Measurements from ENCODE around the gene CCL27.

Gene CCL27

DNA sequence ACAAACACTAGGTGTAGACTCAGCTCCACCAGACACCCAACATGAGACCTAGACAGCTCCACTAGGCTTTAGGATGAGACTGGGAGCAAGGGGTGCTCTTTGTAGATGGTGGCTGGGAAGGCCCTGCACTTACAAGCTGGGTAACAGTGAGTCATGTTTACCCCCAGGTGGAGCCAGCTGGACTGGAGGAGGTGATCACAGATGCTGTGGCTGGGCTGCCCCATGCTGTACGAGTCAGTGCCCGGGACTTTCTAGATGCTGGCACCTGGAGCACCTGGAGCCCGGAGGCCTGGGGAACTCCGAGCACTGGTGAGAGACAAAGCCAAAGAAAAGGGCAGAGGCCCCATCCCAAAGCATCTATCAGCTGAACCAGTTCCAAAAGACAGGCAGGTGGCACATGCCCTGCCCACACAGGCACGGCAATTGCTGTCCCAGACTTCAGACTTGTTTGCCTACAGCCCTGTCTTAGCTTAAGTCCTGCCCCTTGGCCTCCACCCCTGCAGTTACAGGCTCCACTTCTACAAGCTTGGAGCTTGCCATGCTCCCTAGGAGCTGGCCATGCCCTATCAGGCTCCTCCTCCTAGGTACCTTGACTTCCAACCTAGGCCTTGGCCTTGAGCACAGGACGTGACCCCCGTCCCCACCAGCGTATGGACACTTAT lies 2.7 kb downstream of the CCL27 start:
- H3K27me3 ChIP-seq (ENCODE audit: control insufficient read depth in 1 of 2, insufficient read depth in 2 of 2, low read length in 2 of 2) = no peaks in the 10 kb centered on the region
- H3K4me1 ChIP-seq (ENCODE audit: control insufficient read depth, insufficient read depth, low read length) = peaks cover 24% of the 10 kb centered on the region
- H3K27ac ChIP-seq (ENCODE audit: low read length) = no peak overlapping the region
- H3K4me3 ChIP-seq (ENCODE audit: low read length in 2 of 2) = no peak overlapping the region
- no peak overlapping the region for H3K9ac ChIP-seq (ENCODE audit: low read length in 2 of 2)
- H3K36me3 ChIP-seq (ENCODE audit: control insufficient read depth in 2 of 2, insufficient read depth in 2 of 2, low read length in 2 of 2) = peaks cover 9 to 17% of the 10 kb centered on the region in 2 donors
- no peaks in the 10 kb centered on the region for H3K9me3 ChIP-seq (ENCODE audit: control insufficient read depth in 2 of 2, low read length in 2 of 2)

DNA sequence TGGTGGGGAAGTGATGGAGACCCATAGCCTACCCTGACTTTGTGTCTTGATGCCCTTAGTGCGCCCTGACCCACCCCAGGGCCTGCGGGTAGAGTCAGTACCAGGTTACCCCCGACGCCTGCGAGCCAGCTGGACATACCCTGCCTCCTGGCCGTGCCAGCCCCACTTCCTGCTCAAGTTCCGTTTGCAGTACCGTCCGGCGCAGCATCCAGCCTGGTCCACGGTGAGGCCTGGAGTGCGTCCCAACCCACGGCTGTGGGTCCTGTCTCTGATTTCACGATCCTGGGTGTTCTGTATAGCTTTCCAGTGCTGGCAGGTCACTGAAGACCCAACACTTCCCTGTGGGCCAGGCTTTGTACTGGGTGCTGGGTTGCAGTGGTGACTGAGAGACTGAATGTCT lies 4.0 kb downstream of the CCL27 start:
- Histone ChIP-seq H3K9me3 (ENCODE audit: control insufficient read depth in 2 of 2, low read length in 2 of 2) (no peaks in the 10 kb centered on the region), H3K4me3 (ENCODE audit: low read length in 2 of 2) (no peak overlapping the region), H3K36me3 (ENCODE audit: control insufficient read depth in 2 of 2, insufficient read depth in 2 of 2, low read length in 2 of 2) (peaks cover 9 to 17% of the 10 kb centered on the region in 2 donors), H3K4me1 (ENCODE audit: control insufficient read depth, insufficient read depth, low read length) (peaks cover 28% of the 10 kb centered on the region), H3K27me3 (ENCODE audit: control insufficient read depth in 1 of 2, insufficient read depth in 2 of 2, low read length in 2 of 2) (no peaks in the 10 kb centered on the region), H3K9ac (ENCODE audit: low read length in 2 of 2) (no peak overlapping the region), H3K27ac (ENCODE audit: low read length) (no peak overlapping the region)

DNA sequence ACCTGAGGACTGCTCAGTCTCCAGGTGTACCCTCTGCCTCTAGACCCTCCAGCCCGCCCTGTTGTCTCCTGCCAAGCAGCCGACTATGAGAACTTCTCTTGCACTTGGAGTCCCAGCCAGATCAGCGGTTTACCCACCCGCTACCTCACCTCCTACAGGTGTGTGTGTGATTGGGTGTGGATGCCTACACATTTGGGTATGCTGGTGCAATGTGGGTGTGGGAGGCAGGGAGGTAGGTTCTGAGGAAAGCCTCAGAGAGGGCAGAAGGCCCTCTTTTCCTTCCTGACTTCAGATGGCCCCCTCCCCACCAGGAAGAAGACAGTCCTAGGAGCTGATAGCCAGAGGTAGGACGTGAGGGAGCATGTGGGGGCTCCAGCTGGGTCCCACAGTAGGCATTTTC lies 5.5 kb downstream of the CCL27 start:
- Histone ChIP-seq H3K9ac (ENCODE audit: low read length in 2 of 2) (no peak overlapping the region), H3K4me1 (ENCODE audit: control insufficient read depth, insufficient read depth, low read length) (peaks cover 38% of the 10 kb centered on the region), H3K36me3 (ENCODE audit: control insufficient read depth in 2 of 2, insufficient read depth in 2 of 2, low read length in 2 of 2) (peaks cover 9 to 17% of the 10 kb centered on the region in 2 donors), H3K27ac (ENCODE audit: low read length) (no peak overlapping the region), H3K9me3 (ENCODE audit: control insufficient read depth in 2 of 2, low read length in 2 of 2) (no peaks in the 10 kb centered on the region), H3K27me3 (ENCODE audit: control insufficient read depth in 1 of 2, insufficient read depth in 2 of 2, low read length in 2 of 2) (no peaks in the 10 kb centered on the region), H3K4me3 (ENCODE audit: low read length in 2 of 2) (no peak overlapping the region)

DNA sequence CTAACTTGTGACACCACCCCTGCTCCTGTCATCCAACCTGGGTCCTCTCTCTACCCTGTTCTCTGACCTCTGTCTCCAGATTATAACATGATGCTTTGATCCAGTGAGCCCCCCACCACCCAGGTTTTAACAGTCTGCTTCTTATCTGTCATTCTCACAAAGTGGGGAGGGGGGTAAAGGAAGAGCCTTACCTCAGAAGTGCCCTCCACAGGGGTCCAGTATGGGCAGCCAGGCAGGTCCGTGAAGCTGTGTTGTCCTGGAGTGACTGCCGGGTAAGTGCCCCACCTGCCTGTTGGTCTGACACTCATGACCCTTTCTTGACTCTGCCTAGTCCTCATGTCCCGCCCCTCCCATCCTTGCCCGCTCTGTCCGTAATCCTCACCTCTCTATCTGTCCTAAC lies 7.1 kb downstream of the CCL27 start:
- Histone ChIP-seq H3K4me1 (ENCODE audit: control insufficient read depth, insufficient read depth, low read length) (peaks cover 54% of the 10 kb centered on the region), H3K9me3 (ENCODE audit: control insufficient read depth in 2 of 2, low read length in 2 of 2) (no peaks in the 10 kb centered on the region), H3K36me3 (ENCODE audit: control insufficient read depth in 2 of 2, insufficient read depth in 2 of 2, low read length in 2 of 2) (peaks cover 4 to 6% of the 10 kb centered on the region in 2 donors), H3K4me3 (ENCODE audit: low read length in 2 of 2) (peak overlapping the region in 1 of 2 donors; percentile 52), H3K27me3 (ENCODE audit: control insufficient read depth in 1 of 2, insufficient read depth in 2 of 2, low read length in 2 of 2) (no peaks in the 10 kb centered on the region), H3K27ac (ENCODE audit: low read length) (peak overlapping the region; percentile 93), H3K9ac (ENCODE audit: low read length in 2 of 2) (no peak overlapping the region)

DNA sequence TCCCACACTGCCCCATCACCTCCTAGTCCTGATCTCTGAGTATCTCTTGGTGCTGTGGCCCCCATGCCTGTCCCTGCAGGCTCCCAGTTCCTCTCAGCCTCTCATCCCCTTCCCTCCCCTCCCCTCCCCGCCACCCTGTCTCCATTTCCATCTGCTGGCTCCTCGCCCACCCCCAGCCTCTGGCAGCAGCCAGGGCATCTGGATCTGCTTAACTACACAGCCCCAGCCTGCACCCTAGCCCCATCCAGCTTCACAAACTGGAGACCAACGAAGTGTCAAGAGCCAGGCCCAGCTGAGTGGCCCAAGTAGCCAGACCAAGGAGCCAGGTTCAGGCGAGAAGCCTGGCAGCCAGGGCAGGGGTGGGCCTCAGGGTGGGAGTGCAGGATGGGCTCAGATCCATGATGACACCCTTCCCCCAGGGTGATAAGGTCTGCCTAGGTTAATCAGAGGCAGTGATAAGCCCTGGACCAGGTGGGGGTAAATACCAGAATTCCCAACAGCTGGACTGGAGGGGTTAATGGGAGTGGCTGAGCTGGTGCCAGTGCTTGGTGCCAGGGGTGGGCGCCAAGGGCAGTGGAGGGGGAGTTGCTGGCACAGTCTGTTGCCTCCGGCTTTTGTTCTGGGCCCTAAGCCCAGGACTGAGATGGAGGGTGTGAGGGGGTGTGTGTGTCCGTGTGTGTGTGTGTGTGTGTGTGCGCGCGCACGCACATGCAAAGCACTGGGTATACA lies 8.0 kb downstream of the CCL27 start:
- Histone ChIP-seq H3K4me3 (ENCODE audit: low read length in 2 of 2) (peak overlapping the region; percentile 47 to 63), H3K36me3 (ENCODE audit: control insufficient read depth in 2 of 2, insufficient read depth in 2 of 2, low read length in 2 of 2) (peaks cover 3 to 8% of the 10 kb centered on the region in 2 donors), H3K27me3 (ENCODE audit: control insufficient read depth in 1 of 2, insufficient read depth in 2 of 2, low read length in 2 of 2) (no peaks in the 10 kb centered on the region), H3K9me3 (ENCODE audit: control insufficient read depth in 2 of 2, low read length in 2 of 2) (no peaks in the 10 kb centered on the region), H3K4me1 (ENCODE audit: control insufficient read depth, insufficient read depth, low read length) (peaks cover 56% of the 10 kb centered on the region), H3K9ac (ENCODE audit: low read length in 2 of 2) (peak overlapping the region in 1 of 2 donors; percentile 66), H3K27ac (ENCODE audit: low read length) (peak overlapping the region; percentile 93)

DNA sequence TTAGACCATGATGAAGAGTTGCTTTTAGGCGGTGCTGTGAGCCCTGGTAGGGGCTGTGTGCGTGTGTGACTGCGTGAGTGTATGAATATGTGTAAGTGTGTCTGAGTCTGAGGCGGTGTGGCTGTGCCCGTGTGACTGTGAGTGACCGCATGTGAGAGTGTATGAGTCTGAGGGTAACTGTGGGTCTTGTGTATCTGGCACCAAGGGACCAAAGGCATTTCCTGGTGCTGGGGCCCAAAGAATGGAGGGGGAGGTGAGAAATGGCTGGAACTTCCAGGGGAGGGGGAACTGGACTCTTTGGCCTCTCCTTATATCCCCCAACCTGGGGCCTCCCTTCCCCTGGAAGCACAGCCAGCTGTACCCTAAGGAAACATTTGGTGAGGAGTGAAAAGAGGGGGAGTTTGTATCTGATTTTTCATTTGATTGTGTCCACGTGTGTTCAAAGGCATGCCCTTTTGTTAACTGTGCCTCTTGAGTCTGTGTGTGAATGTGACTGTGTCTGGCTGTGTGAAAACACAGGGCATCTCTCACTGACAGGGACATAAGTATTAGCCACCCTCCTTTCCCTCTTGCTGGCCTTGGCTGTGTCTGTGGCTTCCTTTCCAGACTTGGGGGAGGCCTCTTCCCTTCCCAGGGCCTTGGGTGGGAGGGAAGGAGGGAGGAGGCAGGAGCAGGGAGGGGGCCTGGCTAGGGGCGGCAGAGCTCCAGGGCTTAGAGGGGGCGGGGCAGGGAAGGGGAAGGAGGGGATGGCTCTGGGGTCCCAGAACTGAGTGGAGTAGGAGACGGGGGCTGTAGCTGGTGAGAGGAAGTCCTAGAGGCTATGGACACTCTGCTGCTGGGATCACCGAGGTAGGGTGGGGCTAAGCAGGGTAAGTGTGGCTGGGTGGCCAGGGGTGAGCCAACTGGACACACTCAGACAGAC lies 9.0 kb downstream of the CCL27 start:
- Histone ChIP-seq H3K36me3 (ENCODE audit: control insufficient read depth in 2 of 2, insufficient read depth in 2 of 2, low read length in 2 of 2) (peaks cover 12 to 19% of the 10 kb centered on the region in 2 donors), H3K4me3 (ENCODE audit: low read length in 2 of 2) (peak overlapping the region; percentile 70 to 82), H3K9ac (ENCODE audit: low read length in 2 of 2) (peak overlapping the region; percentile 60 to 67), H3K9me3 (ENCODE audit: control insufficient read depth in 2 of 2, low read length in 2 of 2) (no peaks in the 10 kb centered on the region), H3K27me3 (ENCODE audit: control insufficient read depth in 1 of 2, insufficient read depth in 2 of 2, low read length in 2 of 2) (no peaks in the 10 kb centered on the region), H3K27ac (ENCODE audit: low read length) (peak overlapping the region; percentile 93), H3K4me1 (ENCODE audit: control insufficient read depth, insufficient read depth, low read length) (peaks cover 58% of the 10 kb centered on the region)

DNA sequence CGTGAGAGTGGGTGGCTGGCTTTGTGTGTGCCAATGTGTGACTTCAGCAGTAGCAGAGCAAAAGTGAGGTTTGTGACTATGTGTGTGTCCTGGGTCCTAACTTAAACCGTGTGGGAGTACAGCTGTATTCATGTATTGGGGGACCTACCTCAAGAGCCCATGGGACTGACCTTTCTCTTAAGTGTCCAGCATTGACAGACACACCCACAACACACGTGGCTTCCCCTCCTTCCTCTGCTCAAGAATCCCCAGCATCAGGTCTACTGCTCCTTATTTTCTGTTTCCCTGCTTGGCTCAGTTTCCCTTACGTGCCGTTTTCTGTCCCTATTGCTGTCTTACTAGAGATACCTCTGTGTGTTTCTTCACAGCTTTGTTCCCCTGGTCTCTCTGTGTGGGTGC lies 9.9 kb downstream of the CCL27 start:
- Histone ChIP-seq H3K27me3 (ENCODE audit: control insufficient read depth in 1 of 2, insufficient read depth in 2 of 2, low read length in 2 of 2) (no peaks in the 10 kb centered on the region), H3K36me3 (ENCODE audit: control insufficient read depth in 2 of 2, insufficient read depth in 2 of 2, low read length in 2 of 2) (peaks cover 13 to 20% of the 10 kb centered on the region in 2 donors), H3K4me3 (ENCODE audit: low read length in 2 of 2) (peak overlapping the region; percentile 70 to 82), H3K9me3 (ENCODE audit: control insufficient read depth in 2 of 2, low read length in 2 of 2) (no peaks in the 10 kb centered on the region), H3K9ac (ENCODE audit: low read length in 2 of 2) (peak overlapping the region; percentile 60 to 67), H3K4me1 (ENCODE audit: control insufficient read depth, insufficient read depth, low read length) (peaks cover 66% of the 10 kb centered on the region), H3K27ac (ENCODE audit: low read length) (peak overlapping the region; percentile 93)

DNA sequence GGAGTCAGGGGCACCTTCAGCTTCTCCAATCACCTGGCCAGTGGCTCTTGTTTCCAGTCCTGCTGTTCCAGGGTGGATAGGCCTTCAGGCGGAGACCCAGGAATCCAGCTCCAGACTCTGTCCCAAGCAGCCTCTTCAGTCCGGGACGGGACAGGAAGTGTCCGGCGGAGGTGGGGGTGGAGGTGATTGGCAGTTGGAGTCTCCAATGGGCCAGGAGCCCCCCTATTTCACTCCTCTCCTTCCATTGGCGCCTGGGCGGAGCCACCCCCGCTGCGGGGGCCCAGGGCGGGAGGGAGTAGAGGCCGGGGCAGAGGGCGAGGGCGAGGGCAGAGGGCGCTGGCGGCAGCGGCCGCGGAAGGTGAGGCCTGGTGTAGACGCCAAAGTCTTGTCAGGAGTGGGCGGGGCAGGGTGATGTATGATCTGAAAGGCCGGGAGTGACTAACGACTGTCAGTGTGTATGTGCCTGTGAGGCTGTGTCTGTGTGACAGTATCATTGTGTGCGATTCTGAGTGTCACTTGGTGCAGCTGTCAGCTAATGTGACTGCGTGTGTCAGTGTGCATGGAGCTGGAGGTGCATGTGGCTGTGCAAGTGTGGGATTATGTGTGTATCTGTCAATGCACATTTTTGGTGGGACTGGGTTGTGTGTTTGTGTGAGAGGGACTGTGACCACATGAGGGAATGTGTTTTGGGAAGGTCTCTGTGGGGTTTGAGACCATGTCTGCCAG lies 10.4 kb downstream of the CCL27 start, which contains the start of gene IL11RA:
Gene IL11RA, plus strand, starts transcription at position 310 of the 726 bp plus-strand sequence. CDS start 3,033 bp downstream, outside the sequence.
- H3K9me3 ChIP-seq (ENCODE audit: control insufficient read depth in 2 of 2, low read length in 2 of 2) = no peaks in the 10 kb centered on the region
- peaks cover 72% of the 10 kb centered on the region for H3K4me1 ChIP-seq (ENCODE audit: control insufficient read depth, insufficient read depth, low read length)
- peak within 1 kb of the TSS; percentile 93 for H3K27ac ChIP-seq (ENCODE audit: low read length)
- peaks cover 13 to 20% of the 10 kb centered on the region in 2 donors for H3K36me3 ChIP-seq (ENCODE audit: control insufficient read depth in 2 of 2, insufficient read depth in 2 of 2, low read length in 2 of 2)
- no peaks in the 10 kb centered on the region for H3K27me3 ChIP-seq (ENCODE audit: control insufficient read depth in 1 of 2, insufficient read depth in 2 of 2, low read length in 2 of 2)
- peak within 1 kb of the TSS; percentile 70 to 82 for H3K4me3 ChIP-seq (ENCODE audit: low read length in 2 of 2)
- H3K9ac ChIP-seq (ENCODE audit: low read length in 2 of 2) = peak within 1 kb of the TSS; percentile 67 to 78

DNA sequence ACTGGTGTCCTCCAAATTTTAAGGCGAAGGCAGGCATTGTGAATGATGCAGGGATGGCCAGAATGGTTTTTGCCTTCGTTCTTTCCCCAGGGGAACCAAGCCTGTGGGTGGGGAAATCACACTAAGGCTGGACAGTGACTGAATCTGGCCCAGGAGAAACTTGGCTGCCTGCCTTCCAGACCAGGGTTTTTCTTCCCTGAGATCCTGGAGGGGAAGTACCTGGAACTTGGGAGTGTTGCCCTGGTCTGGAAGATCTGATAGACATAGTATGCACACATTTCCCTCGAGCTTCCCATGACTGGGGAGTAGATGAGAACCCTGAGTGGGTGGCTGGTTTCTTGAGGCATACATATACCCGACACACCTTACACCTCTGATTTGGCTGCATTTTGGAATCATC lies 11.1 kb downstream of the CCL27 start:
- Histone ChIP-seq H3K36me3 (ENCODE audit: control insufficient read depth in 2 of 2, insufficient read depth in 2 of 2, low read length in 2 of 2) (peaks cover 13 to 20% of the 10 kb centered on the region in 2 donors), H3K4me3 (ENCODE audit: low read length in 2 of 2) (peak overlapping the region; percentile 70 to 82), H3K9ac (ENCODE audit: low read length in 2 of 2) (peak overlapping the region; percentile 67 to 78), H3K27me3 (ENCODE audit: control insufficient read depth in 1 of 2, insufficient read depth in 2 of 2, low read length in 2 of 2) (no peaks in the 10 kb centered on the region), H3K27ac (ENCODE audit: low read length) (peak overlapping the region; percentile 93), H3K4me1 (ENCODE audit: control insufficient read depth, insufficient read depth, low read length) (peaks cover 72% of the 10 kb centered on the region), H3K9me3 (ENCODE audit: control insufficient read depth in 2 of 2, low read length in 2 of 2) (no peaks in the 10 kb centered on the region)

DNA sequence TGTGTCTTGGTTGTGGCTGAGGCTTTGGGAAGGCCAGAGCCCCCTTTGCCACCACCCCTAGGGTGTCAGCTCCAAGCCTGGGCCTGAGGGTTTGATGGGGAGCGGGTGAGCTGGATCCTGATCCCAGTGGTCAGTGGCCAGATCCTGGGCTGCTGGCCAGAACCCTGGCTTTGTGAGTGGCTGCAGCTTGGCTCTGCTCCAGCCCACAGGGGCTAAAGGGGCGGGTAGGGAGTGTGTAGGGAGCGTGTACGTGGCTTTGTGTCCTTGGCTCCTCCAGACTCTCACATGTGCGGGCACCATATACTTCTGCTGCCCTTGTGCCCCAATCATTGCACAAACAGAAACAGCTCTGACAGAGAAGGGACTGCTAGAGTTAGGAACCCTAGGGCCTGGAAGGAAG lies 11.6 kb downstream of the CCL27 start:
- Histone ChIP-seq H3K36me3 (ENCODE audit: control insufficient read depth in 2 of 2, insufficient read depth in 2 of 2, low read length in 2 of 2) (peaks cover 13 to 20% of the 10 kb centered on the region in 2 donors), H3K4me1 (ENCODE audit: control insufficient read depth, insufficient read depth, low read length) (peaks cover 77% of the 10 kb centered on the region), H3K4me3 (ENCODE audit: low read length in 2 of 2) (peak overlapping the region; percentile 70 to 82), H3K9me3 (ENCODE audit: control insufficient read depth in 2 of 2, low read length in 2 of 2) (no peaks in the 10 kb centered on the region), H3K27me3 (ENCODE audit: control insufficient read depth in 1 of 2, insufficient read depth in 2 of 2, low read length in 2 of 2) (no peaks in the 10 kb centered on the region), H3K9ac (ENCODE audit: low read length in 2 of 2) (no peak overlapping the region), H3K27ac (ENCODE audit: low read length) (peak overlapping the region; percentile 93)

All from stomach smooth muscle (tissue), 2 donors.